H9 (cell line): ENCODE results near the gene RCOR3. TPM values are rescaled to one million over a fixed set of nuclear protein-coding genes. Genes with fewer than 3 reads are reported as not detected.
"Not testable (repeated sequence)": the region's sequence is repeated elsewhere in the genome, so short reads cannot be mapped to it uniquely, and the experiment has no call there.

ENCODE experiments used
- DNase-seq: peaks from one replicate; pipeline ENCODE4 v3.0.0-alpha.2; 2017
- H2AFZ ChIP-seq: one replicate; pipeline ENCODE4 v1.6.1; 2013; ENCODE audit warnings: mild to moderate bottlenecking, low read length, control low read depth, moderate library complexity
- H2AK5ac ChIP-seq: 2 replicates; pipeline ENCODE4 v1.6.1; 2013; ENCODE audit warnings: low read length, control low read depth, mixed read lengths; ENCODE audit not compliant: insufficient read length
- H2BK120ac ChIP-seq: one replicate; pipeline ENCODE4 v1.6.1; 2013; ENCODE audit warnings: low read depth, mild to moderate bottlenecking, low read length, control low read depth, inconsistent platforms; ENCODE audit not compliant: poor library complexity, severe bottlenecking
- H2BK12ac ChIP-seq: 2 replicates; pipeline ENCODE4 v1.6.1; 2013; ENCODE audit warnings: low read length, control low read depth, mixed read lengths, low read depth; ENCODE audit not compliant: insufficient read length
- H2BK15ac ChIP-seq: 2 replicates; pipeline ENCODE4 v1.6.1; 2013; ENCODE audit warnings: low read depth, low read length, control low read depth
- H2BK20ac ChIP-seq: one replicate; pipeline ENCODE4 v1.6.1; 2013; ENCODE audit warnings: low read depth, mild to moderate bottlenecking, low read length, control low read depth, inconsistent platforms; ENCODE audit not compliant: poor library complexity, severe bottlenecking
- H2BK5ac ChIP-seq: 2 replicates; pipeline ENCODE4 v1.6.1; 2013; ENCODE audit warnings: low read length, control low read depth, mixed read lengths; ENCODE audit not compliant: insufficient read length
- H3K14ac ChIP-seq: 2 replicates; pipeline ENCODE4 v1.6.1; 2013; ENCODE audit warnings: low read length, control low read depth; ENCODE audit not compliant: insufficient read depth
- H3K18ac ChIP-seq: 2 replicates; pipeline ENCODE4 v1.6.1; 2013; ENCODE audit warnings: low read depth, mild to moderate bottlenecking, mixed read lengths, low read length, control low read depth; ENCODE audit not compliant: insufficient read length
- H3K23ac ChIP-seq: 2 replicates; pipeline ENCODE4 v1.6.1; 2013; ENCODE audit warnings: low read length, control low read depth, mixed read lengths, low read depth; ENCODE audit not compliant: insufficient read length
- H3K23me2 ChIP-seq: 2 replicates; pipeline ENCODE4 v1.6.1; 2013; ENCODE audit warnings: low read depth, mild to moderate bottlenecking, mixed read lengths, low read length, control low read depth; ENCODE audit not compliant: insufficient read length, poor library complexity, severe bottlenecking
- H3K27ac ChIP-seq: 2 replicates; pipeline ENCODE4 v1.5.1; 2013; ENCODE audit warnings: low read length, control low read depth, mixed read lengths, low read depth; ENCODE audit not compliant: insufficient read length
- H3K27me3 ChIP-seq: 2 replicates; pipeline ENCODE4 v1.6.1; 2013; ENCODE audit warnings: low read length, control low read depth, inconsistent platforms; ENCODE audit not compliant: insufficient read depth
- H3K4ac ChIP-seq: 2 replicates; pipeline ENCODE4 v1.6.1; 2013; ENCODE audit warnings: low read depth, mild to moderate bottlenecking, control low read depth, inconsistent platforms, low read length, moderate library complexity
- H3K4me1 ChIP-seq: 2 replicates; pipeline ENCODE4 v1.6.1; 2013; ENCODE audit warnings: low read length, control low read depth, inconsistent platforms; ENCODE audit not compliant: insufficient read depth
- H3K4me2 ChIP-seq: 2 replicates; pipeline ENCODE4 v1.6.1; 2013; ENCODE audit warnings: low read length, control low read depth, mixed read lengths; ENCODE audit not compliant: insufficient read length, insufficient read depth
- H3K56ac ChIP-seq: 2 replicates; pipeline ENCODE4 v1.6.1; 2013; ENCODE audit warnings: low read depth, mild to moderate bottlenecking, mixed read lengths, low read length, control low read depth; ENCODE audit not compliant: insufficient read length
- H3K79me1 ChIP-seq: 2 replicates; pipeline ENCODE4 v1.6.1; 2013; ENCODE audit warnings: low read depth, mild to moderate bottlenecking, moderate library complexity, low read length, control low read depth, inconsistent platforms; ENCODE audit not compliant: insufficient read depth, poor library complexity, severe bottlenecking
- H3K79me2 ChIP-seq: 2 replicates; pipeline ENCODE4 v1.6.1; 2013; ENCODE audit warnings: low read length, control low read depth, inconsistent platforms; ENCODE audit not compliant: insufficient read depth
- H3K9ac ChIP-seq: 2 replicates; pipeline ENCODE4 v1.6.1; 2013; ENCODE audit warnings: low read length, control low read depth, mixed read lengths; ENCODE audit not compliant: insufficient read length; ENCODE audit errors: extremely low read depth
- H3K9me3 ChIP-seq: one replicate; pipeline ENCODE4 v1.6.1; 2013; ENCODE audit warnings: low read depth, low read length, inconsistent platforms; ENCODE audit not compliant: control insufficient read depth
- H3T11ph ChIP-seq: one replicate; pipeline ENCODE4 v1.6.1; 2013; ENCODE audit warnings: mild to moderate bottlenecking, low read length, control low read depth, inconsistent platforms
- H4K20me1 ChIP-seq: one replicate; pipeline ENCODE4 v1.6.1; 2013; ENCODE audit not compliant: control insufficient read depth, insufficient read length, insufficient read depth
- H4K5ac ChIP-seq: 2 replicates; pipeline ENCODE4 v1.6.1; 2013; ENCODE audit warnings: low read depth, mild to moderate bottlenecking, mixed read lengths, low read length, control low read depth; ENCODE audit not compliant: insufficient read length
- H4K8ac ChIP-seq: replicated peaks from 2 replicates; pipeline ENCODE4 v1.6.1; 2013; ENCODE audit warnings: low read length, control low read depth, mixed read lengths, low read depth; ENCODE audit not compliant: insufficient read length
- H4K91ac ChIP-seq: 2 replicates; pipeline ENCODE4 v1.6.1; 2013; ENCODE audit warnings: low read depth, mild to moderate bottlenecking, moderate library complexity, mixed read lengths, low read length, control low read depth; ENCODE audit not compliant: insufficient read length
- H3K27ac Mint-ChIP-seq, 3 experiments: 2 replicates in 2 of 3; 3 replicates in 1 of 3; pipeline ENCODE4 v1.8.0; 2020 to 2021; ENCODE audit warnings: mixed read lengths in 3 of 3, mild to moderate bottlenecking in 1 of 3, moderate library complexity in 1 of 3
- H3K27me3 Mint-ChIP-seq: 2 replicates; pipeline ENCODE4 v1.8.0; 2021; ENCODE audit warnings: low read depth, mild to moderate bottlenecking, moderate library complexity, mixed read lengths
- H3K36me3 Mint-ChIP-seq, 3 experiments: 2 replicates in 2 of 3; 3 replicates in 1 of 3; pipeline ENCODE4 v1.8.0; 2020 to 2021; ENCODE audit warnings: low read depth in 3 of 3, mixed read lengths in 3 of 3; ENCODE audit not compliant: insufficient read depth in 1 of 3
- H3K4me1 Mint-ChIP-seq, 2 experiments: 2 replicates each; pipeline ENCODE4 v1.8.0; 2020; ENCODE audit warnings: mixed read lengths in 2 of 2
- H3K4me3 Mint-ChIP-seq, 2 experiments: 2 replicates in 1 of 2; 3 replicates in 1 of 2; pipeline ENCODE4 v1.8.0; 2020 to 2021; ENCODE audit warnings: mild to moderate bottlenecking in 2 of 2, mixed read lengths in 2 of 2, moderate library complexity in 1 of 2
- H3K9me3 Mint-ChIP-seq, 2 experiments: 2 replicates in 1 of 2; 3 replicates in 1 of 2; pipeline ENCODE4 v1.8.0; 2020; ENCODE audit warnings: mild to moderate bottlenecking in 2 of 2, mixed read lengths in 2 of 2, moderate library complexity in 1 of 2
- CTCF ChIP-seq: fragments of 200-600 bp; sonication (generic); conservative IDR thresholded peaks from 3 replicates; pipeline ENCODE4 v1.8.0; 2021; ENCODE audit warnings: antibody characterized with exemption, mild to moderate bottlenecking
- WGBS: extraction: QIAGEN DNeasy Blood & Tissue Kit; methylation state at CpG from one replicate; pipeline ENCODE4 v1.1.7; 2013; ENCODE audit warnings: missing lambda C conversion rate, low lambda C conversion rate, mixed read lengths; ENCODE audit not compliant: insufficient read length; ENCODE audit errors: extremely low coverage; 5-methylcytosine and 5-hydroxymethylcytosine counted together
- total RNA-seq: library from RNA; stranded (reverse); gene quantifications from 2 replicates; pipeline ENCODE4 v1.2.1, GENCODE V29; 2021

Gene RCOR3
- total RNA-seq, 1 experiment from 2014 or later = 37.2 TPM

DNA sequence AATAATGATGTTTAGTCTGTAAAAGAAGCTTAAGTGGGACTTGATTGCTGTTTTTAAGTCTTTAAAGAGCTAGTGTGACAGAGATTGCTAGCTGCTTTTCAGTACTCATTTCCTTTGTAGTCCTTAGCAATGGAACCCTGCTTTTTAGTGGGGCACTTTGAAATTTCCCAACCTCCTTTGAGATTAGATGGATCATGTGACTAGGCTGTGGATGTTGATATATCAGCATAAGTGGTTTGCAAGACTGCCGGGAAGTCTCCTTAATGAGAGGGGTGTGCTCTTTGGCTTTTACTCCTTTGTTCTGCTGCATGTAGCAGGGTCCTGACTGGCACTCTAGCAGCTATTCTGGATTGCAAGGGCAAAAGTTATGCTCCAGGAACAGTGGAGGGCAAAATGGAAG lies 11.2 kb upstream of the RCOR3 start:
- Histone ChIP-seq H2AFZ (no peak overlapping the region), H3K4me2 (no peak overlapping the region), H3K9me3 (no peaks in the 10 kb centered on the region), H3K23ac (no peak overlapping the region), H4K8ac (no peak overlapping the region), H3K27ac (no peak overlapping the region), H3K14ac (no peak overlapping the region), H2AK5ac (no peak overlapping the region), H2BK12ac (no peak overlapping the region), H3T11ph (no peak overlapping the region), H4K5ac (no peak overlapping the region), H3K27me3 (no peaks in the 10 kb centered on the region), H3K4ac (no peak overlapping the region), H3K79me1 (no peaks in the 10 kb centered on the region), H3K18ac (no peak overlapping the region), H3K79me2 (no peaks in the 10 kb centered on the region), H3K56ac (no peak overlapping the region), H4K20me1 (no peaks in the 10 kb centered on the region), H3K23me2 (no peaks in the 10 kb centered on the region), H3K4me1 (no peaks in the 10 kb centered on the region; the same call in 1 of the 2 replicates), H4K91ac (no peak overlapping the region), H2BK20ac (no peak overlapping the region), H2BK120ac (no peak overlapping the region), H2BK15ac (no peak overlapping the region), H2BK5ac (no peak overlapping the region), H3K9ac (no peak overlapping the region)
- Mint-ChIP-seq H3K36me3 (no peaks in the 10 kb centered on the region), H3K27me3 (no peaks in the 10 kb centered on the region), H3K27ac (peak overlapping the region in 2 of 3 experiments; percentile 22 to 83; a peak in 2 of 7 replicates), H3K9me3 (no peaks in the 10 kb centered on the region), H3K4me3 (no peak overlapping the region), H3K4me1 (peaks cover 17 to 24% of the 10 kb centered on the region in 2 experiments)
- no peak for TF ChIP-seq CTCF
- DNase-seq = no peak
- WGBS = no CpG with 5 or more reads among the region's 1 CpG

DNA sequence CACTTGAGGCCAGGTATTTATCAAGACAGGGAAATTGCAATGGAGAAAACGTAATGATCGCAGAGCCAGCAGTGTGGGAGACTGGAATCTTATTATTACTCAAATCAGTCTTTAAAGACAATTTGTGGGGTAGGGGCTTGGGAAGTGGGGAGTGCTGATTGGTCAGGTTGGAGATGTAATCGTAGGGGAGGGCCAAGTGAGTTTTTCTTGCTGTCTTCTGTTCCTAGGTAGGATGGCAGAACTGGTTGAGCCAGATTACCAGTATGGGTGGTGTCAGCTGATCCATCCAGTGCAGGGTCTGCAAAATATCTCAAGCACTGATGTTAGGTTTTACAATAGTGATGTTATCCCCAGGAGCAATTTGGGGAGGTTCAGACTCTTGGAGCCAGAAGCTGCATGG lies 9.6 kb upstream of the RCOR3 start:
- not testable (repeated sequence) for H3K27me3 Mint-ChIP-seq, H3K27ac ChIP-seq, H3K4me3 Mint-ChIP-seq

More for the DNA sequence above, 9.6 kb upstream of the RCOR3 start:
- H3K9me3 ChIP-seq, H2AFZ ChIP-seq, H3K36me3 Mint-ChIP-seq, H2BK20ac ChIP-seq, H4K5ac ChIP-seq, H2AK5ac ChIP-seq, H3K56ac ChIP-seq, H3K23ac ChIP-seq, H4K20me1 ChIP-seq, H2BK5ac ChIP-seq, H4K8ac ChIP-seq, H3K27me3 ChIP-seq, H3K9me3 Mint-ChIP-seq, H3T11ph ChIP-seq, H3K4me1 ChIP-seq, H3K23me2 ChIP-seq, H3K18ac ChIP-seq, H3K79me1 ChIP-seq, H2BK120ac ChIP-seq, H3K79me2 ChIP-seq, H2BK15ac ChIP-seq, H3K4me2 ChIP-seq, H3K9ac ChIP-seq, H3K14ac ChIP-seq, H2BK12ac ChIP-seq, H4K91ac ChIP-seq, H3K4ac ChIP-seq: not testable (repeated sequence)
- DNase-seq = peak; percentile 40
- no CpG with 5 or more reads among the region's 3 CpGs for WGBS
- H3K4me1 Mint-ChIP-seq = peaks cover 17 to 24% of the 10 kb centered on the region in 2 experiments
- peak overlapping the region in 1 of 3 experiments; percentile 84; a peak in 1 of 7 replicates for H3K27ac Mint-ChIP-seq
